ENCODE results near the gene RRAGD. TPM values are rescaled to one million over a fixed set of nuclear protein-coding genes. Genes with fewer than 3 reads are reported as not detected.

RRAGD gene
- polyA plus RNA-seq, 1 experiment: not detected

- Histone ChIP-seq H3K4me3 (ENCODE audit: low read depth, low read length) (no peak overlapping the region), H3K9me3 (ENCODE audit: control insufficient read depth, insufficient read depth, low read length) (no peaks in the 10 kb centered on the region), H3K27ac (ENCODE audit: low read depth, low read length) (no peak overlapping the region), H3K27me3 (ENCODE audit: control insufficient read depth, insufficient read depth, low read length) (peaks cover 4% of the 10 kb centered on the region)
- TF ChIP-seq CTCF (IDR thresholded peaks at IDR 0.05; ENCODE audit: low read depth, low read length): no peak
- ChIA-PET CTCF (interaction anchor here (0.6 to 3.1 kb wide), 6 partner anchors 8 to 1910 kb away, joined by 3 to 33 read pairs (median 3); partner anchors contain the start of gene RNGTT), POLR2A (interaction anchor here (0.7 kb wide), 1 partner anchor 214 kb away, joined by 7 read pairs; no protein-coding TSS in a partner anchor)
- DNase-seq (ENCODE audit: low read depth, low spot score): no peak
Measured at GRCh38 chr6:89360415-89360999, 51.6 kb downstream of the RRAGD start.

- no peak overlapping the region for H3K27ac ChIP-seq (ENCODE audit: low read depth, low read length)
- peaks cover 4% of the 10 kb centered on the region for H3K27me3 ChIP-seq (ENCODE audit: control insufficient read depth, insufficient read depth, low read length)
- DNase-seq (ENCODE audit: low read depth, low spot score): no peak
- no peaks in the 10 kb centered on the region for H3K9me3 ChIP-seq (ENCODE audit: control insufficient read depth, insufficient read depth, low read length)
- no peak for TF ChIP-seq CTCF (IDR thresholded peaks at IDR 0.05; ENCODE audit: low read depth, low read length)
- ChIA-PET CTCF (interaction anchor here (0.6 to 3.1 kb wide), 7 partner anchors 8 to 48 kb away, joined by 3 to 33 read pairs (median 4); no protein-coding TSS in a partner anchor), POLR2A (no interaction called here)
- H3K4me3 ChIP-seq (ENCODE audit: low read depth, low read length): no peak overlapping the region
Measured at GRCh38 chr6:89359561-89359960, 52.5 kb downstream of the RRAGD start.

GRCh38 chr6:89357390-89357789 lies 54.7 kb downstream of the RRAGD start:
- no peak for DNase-seq (ENCODE audit: low read depth, low spot score)
- POLR2A ChIA-PET: no interaction called here
- no peak overlapping the region for H3K4me3 ChIP-seq (ENCODE audit: low read depth, low read length)
- TF ChIP-seq CTCF (IDR thresholded peaks at IDR 0.05; ENCODE audit: low read depth, low read length): no peak
- H3K27me3 ChIP-seq (ENCODE audit: control insufficient read depth, insufficient read depth, low read length): no peaks in the 10 kb centered on the region
- peaks cover 3% of the 10 kb centered on the region; the same call in 1 of the 2 replicates for H3K9me3 ChIP-seq (ENCODE audit: control insufficient read depth, insufficient read depth, low read length)
- CTCF ChIA-PET: interaction anchor here (1.0 to 1.4 kb wide), 3 partner anchors 12 to 375 kb away, joined by 3 to 12 read pairs (median 4); no protein-coding TSS in a partner anchor
- no peak overlapping the region for H3K27ac ChIP-seq (ENCODE audit: low read depth, low read length)

- ChIA-PET CTCF (interaction anchor here (0.7 to 4.9 kb wide), 6 partner anchors 10 to 1148 kb away, joined by 3 to 19 read pairs (median 4); no protein-coding TSS in a partner anchor), POLR2A (no interaction called here)
- Histone ChIP-seq H3K9me3 (ENCODE audit: control insufficient read depth, insufficient read depth, low read length) (peaks cover 3% of the 10 kb centered on the region; the same call in 1 of the 2 replicates), H3K27me3 (ENCODE audit: control insufficient read depth, insufficient read depth, low read length) (no peaks in the 10 kb centered on the region), H3K4me3 (ENCODE audit: low read depth, low read length) (no peak overlapping the region), H3K27ac (ENCODE audit: low read depth, low read length) (no peak overlapping the region)
- DNase-seq (ENCODE audit: low read depth, low spot score): no peak
- no peak for TF ChIP-seq CTCF (IDR thresholded peaks at IDR 0.05; ENCODE audit: low read depth, low read length)
Measured at GRCh38 chr6:89356642-89357170, 55.4 kb downstream of the RRAGD start.
